Smooth muscle cell (in vitro differentiated cells): ENCODE measurements around the gene CPHXL2. TPM values are rescaled to one million over a fixed set of nuclear protein-coding genes. Genes with fewer than 3 reads are reported as not detected.
A peak's percentile ranks its signal among the peaks of the same experiment; 100 is the strongest.

ENCODE experiments used
- DNase-seq: peaks from one replicate; lab custom pipeline; 2025; ENCODE audit not compliant: unreplicated experiment; lab: John Stamatoyannopoulos, UW
- H2AFZ ChIP-seq: fragments of 200-600 bp; sonication (generic); 2 replicates; pipeline ENCODE4 v1.6.0; 2016; ENCODE audit warnings: antibody characterized with exemption, low read depth, mild to moderate bottlenecking
- H3F3A ChIP-seq: fragments of 200-600 bp; sonication (generic); 2 replicates; pipeline ENCODE4 v1.6.0; 2017; ENCODE audit warnings: antibody characterized with exemption, low read depth
- H3K27ac ChIP-seq: fragments of 200-600 bp; sonication (generic); 2 replicates; pipeline ENCODE4 v1.5.1; 2016; ENCODE audit warnings: low read depth, mild to moderate bottlenecking
- H3K27me3 ChIP-seq: fragments of 200-600 bp; sonication (generic); 2 replicates; pipeline ENCODE4 v1.6.1; 2016; ENCODE audit warnings: low read depth, mild to moderate bottlenecking
- H3K36me3 ChIP-seq: fragments of 200-600 bp; sonication (generic); 2 replicates; pipeline ENCODE4 v1.5.1; 2016; ENCODE audit warnings: low read depth
- H3K4me1 ChIP-seq: fragments of 200-600 bp; sonication (generic); 2 replicates; pipeline ENCODE4 v1.5.1; 2016; ENCODE audit warnings: low read depth
- H3K4me2 ChIP-seq: fragments of 200-600 bp; sonication (generic); 2 replicates; pipeline ENCODE4 v1.6.0; 2016; ENCODE audit warnings: mild to moderate bottlenecking
- H3K4me3 ChIP-seq: fragments of 200-600 bp; sonication (generic); 2 replicates; pipeline ENCODE4 v1.5.1; 2016; ENCODE audit warnings: mild to moderate bottlenecking
- H3K79me2 ChIP-seq: fragments of 200-600 bp; sonication (generic); 2 replicates; pipeline ENCODE4 v1.6.0; 2016; ENCODE audit warnings: low read depth, mild to moderate bottlenecking
- H3K9ac ChIP-seq: fragments of 200-600 bp; sonication (generic); 2 replicates; pipeline ENCODE4 v1.6.0; 2016; ENCODE audit warnings: low read depth
- H3K9me3 ChIP-seq: fragments of 200-600 bp; sonication (generic); replicated peaks from 2 replicates; pipeline ENCODE4 v1.5.1; 2016; ENCODE audit warnings: low read depth
- H4K20me1 ChIP-seq: fragments of 200-600 bp; sonication (generic); 2 replicates; pipeline ENCODE4 v1.6.0; 2016; ENCODE audit warnings: low read depth
- WGBS: methylation state at CpG from one replicate; pipeline ENCODE4 v1.1.7; 2016; ENCODE audit warnings: low lambda C conversion rate; 5-methylcytosine and 5-hydroxymethylcytosine counted together
- polyA plus RNA-seq: library from polyadenylated mRNA; unstranded; fragments of >200 nt; fragmentation: Nextera tagmentation; extraction: Ambion mirVana; gene quantifications from 2 replicates; pipeline ENCODE4 v1.2.1, GENCODE V29; 2016
- total RNA-seq: library from RNA; depleted of rRNA; stranded (reverse); fragments of >200 nt; gene quantifications from 2 replicates; pipeline ENCODE4 v1.2.3, GENCODE V29; 2014
- TF ChIP-seq, protein P1 (sequence below): fragments of 200-600 bp; sonication (generic); IDR thresholded peaks from 2 replicates; pipeline ENCODE4 v1.5.1; 2017; ENCODE audit warnings: borderline replicate concordance, mild to moderate bottlenecking, antibody characterized with exemption; ENCODE audit not compliant: insufficient read depth, poor library complexity, severe bottlenecking

CPHXL2 gene
- total and polyA plus RNA-seq, 2 experiments from 2014 or later = not detected

DNA sequence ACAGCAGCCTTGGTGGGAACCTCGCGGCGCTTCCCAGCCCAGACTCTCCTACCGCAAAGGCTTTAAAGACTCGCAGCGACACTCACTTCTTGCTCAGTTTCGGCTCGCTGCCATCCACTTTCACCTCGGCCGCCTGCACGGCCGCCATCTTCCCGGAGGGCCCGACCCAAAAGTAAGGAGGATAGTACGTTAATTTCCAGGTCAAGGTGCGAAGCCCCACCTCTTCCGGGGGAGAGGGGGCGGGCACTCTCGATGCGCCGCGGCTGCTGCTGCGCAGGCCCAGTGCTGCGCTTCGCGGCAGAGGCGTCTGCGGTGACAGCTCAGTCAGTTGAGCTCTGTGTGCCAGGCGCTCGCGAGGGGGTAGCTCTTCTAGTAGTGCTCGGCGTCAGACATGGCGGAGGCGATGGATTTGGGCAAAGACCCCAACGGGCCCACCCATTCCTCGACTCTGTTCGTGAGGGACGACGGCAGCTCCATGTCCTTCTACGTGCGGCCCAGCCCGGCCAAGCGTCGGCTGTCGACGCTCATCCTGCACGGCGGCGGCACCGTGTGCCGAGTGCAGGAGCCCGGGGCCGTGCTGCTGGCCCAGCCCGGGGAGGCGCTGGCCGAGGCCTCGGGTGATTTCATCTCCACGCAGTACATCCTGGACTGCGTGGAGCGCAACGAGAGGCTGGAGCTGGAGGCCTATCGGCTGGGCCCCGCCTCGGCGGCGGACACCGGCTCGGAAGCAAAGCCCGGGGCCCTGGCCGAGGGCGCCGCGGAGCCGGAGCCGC lies 29.1 kb downstream of the CPHXL2 start, which contains the start of the genes KARS1 and TERF2IP:
Gene KARS1 (minus strand): TSS at position 174 of the 773 bp plus-strand sequence. CDS start 26 bp downstream, at position 148.
Gene TERF2IP (plus strand): TSS at position 282 of the 773 bp plus-strand sequence. CDS start 110 bp downstream, at position 392.
- Histone ChIP-seq H3K4me3 (peak within 1 kb of the TSS; percentile 89), H3K9ac (peak within 1 kb of the TSS; percentile 88), H3K36me3 (no peaks in the 10 kb centered on the region), H3K9me3 (no peaks in the 10 kb centered on the region), H2AFZ (peak within 1 kb of the TSS; percentile 94), H3K79me2 (peaks cover 89% of the 10 kb centered on the region), H3K4me2 (peak within 1 kb of the TSS; percentile 98), H3K4me1 (peaks cover 28% of the 10 kb centered on the region), H3K27ac (peak within 1 kb of the TSS; percentile 85), H3F3A (no peaks in the 10 kb centered on the region), H3K27me3 (no peaks in the 10 kb centered on the region), H4K20me1 (peaks cover 64% of the 10 kb centered on the region)
- TF ChIP-seq, protein P1, sequence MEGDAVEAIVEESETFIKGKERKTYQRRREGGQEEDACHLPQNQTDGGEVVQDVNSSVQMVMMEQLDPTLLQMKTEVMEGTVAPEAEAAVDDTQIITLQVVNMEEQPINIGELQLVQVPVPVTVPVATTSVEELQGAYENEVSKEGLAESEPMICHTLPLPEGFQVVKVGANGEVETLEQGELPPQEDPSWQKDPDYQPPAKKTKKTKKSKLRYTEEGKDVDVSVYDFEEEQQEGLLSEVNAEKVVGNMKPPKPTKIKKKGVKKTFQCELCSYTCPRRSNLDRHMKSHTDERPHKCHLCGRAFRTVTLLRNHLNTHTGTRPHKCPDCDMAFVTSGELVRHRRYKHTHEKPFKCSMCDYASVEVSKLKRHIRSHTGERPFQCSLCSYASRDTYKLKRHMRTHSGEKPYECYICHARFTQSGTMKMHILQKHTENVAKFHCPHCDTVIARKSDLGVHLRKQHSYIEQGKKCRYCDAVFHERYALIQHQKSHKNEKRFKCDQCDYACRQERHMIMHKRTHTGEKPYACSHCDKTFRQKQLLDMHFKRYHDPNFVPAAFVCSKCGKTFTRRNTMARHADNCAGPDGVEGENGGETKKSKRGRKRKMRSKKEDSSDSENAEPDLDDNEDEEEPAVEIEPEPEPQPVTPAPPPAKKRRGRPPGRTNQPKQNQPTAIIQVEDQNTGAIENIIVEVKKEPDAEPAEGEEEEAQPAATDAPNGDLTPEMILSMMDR = no peak
- 1% methylated on average over 69 of the region's 76 CpGs for WGBS
- DNase-seq = peak; percentile 70

DNA sequence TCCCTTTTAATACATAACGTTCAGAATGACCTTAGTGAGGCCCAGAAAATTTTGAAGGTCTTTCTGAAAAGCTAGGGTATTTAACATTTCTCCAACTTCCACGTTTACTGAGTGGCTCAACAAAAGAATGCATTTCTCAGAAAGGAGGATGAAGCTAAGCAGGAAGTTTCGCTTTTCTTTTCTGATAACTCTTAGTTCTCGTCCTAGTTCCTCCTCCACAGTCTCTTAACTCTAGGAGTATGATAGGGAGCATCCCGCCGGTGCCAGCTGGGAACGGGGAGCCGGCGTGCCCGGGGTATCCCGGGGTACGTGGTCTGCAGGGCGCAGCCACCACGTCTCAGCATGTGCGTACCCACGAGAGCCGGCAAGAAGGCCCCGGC lies 29.7 kb downstream of the CPHXL2 start:
- Histone ChIP-seq H4K20me1 (peaks cover 63% of the 10 kb centered on the region), H2AFZ (peak overlapping the region; percentile 78), H3K4me3 (peak overlapping the region; percentile 89), H3F3A (no peaks in the 10 kb centered on the region), H3K79me2 (peaks cover 88% of the 10 kb centered on the region), H3K36me3 (no peaks in the 10 kb centered on the region), H3K27ac (peak overlapping the region; percentile 85), H3K4me2 (peak overlapping the region; percentile 98), H3K9ac (peak overlapping the region; percentile 81), H3K9me3 (no peaks in the 10 kb centered on the region), H3K4me1 (peaks cover 28% of the 10 kb centered on the region), H3K27me3 (no peaks in the 10 kb centered on the region)
- DNase-seq = no peak
- TF ChIP-seq, protein P1 = no peak
- under 1% methylated on average over 18 of the region's 18 CpGs for WGBS

DNA sequence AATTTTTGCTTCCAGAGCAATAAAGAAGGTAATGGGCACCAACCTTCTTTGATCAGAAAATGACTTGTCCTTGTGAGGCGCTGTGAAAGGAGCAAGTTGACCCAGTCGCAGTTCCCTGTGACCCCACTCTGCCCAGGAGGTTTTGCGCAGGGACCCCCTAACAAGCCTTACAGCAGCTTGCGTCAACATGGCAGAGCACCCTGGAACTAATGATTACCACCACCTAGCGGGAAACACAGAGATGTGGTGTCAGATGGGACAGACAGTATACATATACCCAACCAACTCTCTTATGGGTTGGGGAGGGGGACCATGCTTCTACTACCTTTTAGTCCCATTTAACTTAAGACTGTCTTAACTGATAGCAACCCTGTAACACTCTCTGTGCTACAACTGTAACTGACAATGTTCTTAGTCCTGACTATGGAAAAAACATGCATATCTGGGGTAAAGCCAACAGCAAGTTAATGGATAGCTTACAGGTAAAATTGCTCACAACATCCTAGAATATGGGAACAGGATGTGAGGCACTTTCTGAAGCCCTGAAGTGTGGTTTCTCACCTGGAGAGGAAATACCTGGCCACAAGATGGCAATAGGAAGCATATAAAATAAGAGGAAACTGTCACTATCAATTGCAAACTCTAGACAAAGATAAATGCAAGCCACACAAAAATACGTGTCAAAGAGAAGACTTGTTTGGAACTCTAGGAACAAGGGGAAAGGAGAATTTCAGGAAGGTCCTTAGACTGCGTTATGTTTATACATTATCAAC lies 32.4 kb downstream of the CPHXL2 start:
- Histone ChIP-seq H3K4me1 (peaks cover 11% of the 10 kb centered on the region), H3K4me2 (no peak overlapping the region), H3F3A (no peaks in the 10 kb centered on the region), H3K27ac (no peak overlapping the region), H3K79me2 (peaks cover 68% of the 10 kb centered on the region), H3K9ac (no peak overlapping the region), H4K20me1 (peaks cover 45% of the 10 kb centered on the region), H2AFZ (no peak overlapping the region), H3K9me3 (no peaks in the 10 kb centered on the region), H3K4me3 (no peak overlapping the region), H3K36me3 (peaks cover 9% of the 10 kb centered on the region), H3K27me3 (no peaks in the 10 kb centered on the region)
- TF ChIP-seq, protein P1 = no peak
- WGBS = 95% methylated on average over 7 of the region's 7 CpGs
- DNase-seq = no peak
